Measurements from ENCODE around the gene GRK6. TPM values are rescaled to one million over a fixed set of nuclear protein-coding genes. Genes with fewer than 3 reads are reported as not detected.

The GRK6 gene
- total RNA-seq, 1 experiment from 2014 or later = 26.9 TPM

DNA sequence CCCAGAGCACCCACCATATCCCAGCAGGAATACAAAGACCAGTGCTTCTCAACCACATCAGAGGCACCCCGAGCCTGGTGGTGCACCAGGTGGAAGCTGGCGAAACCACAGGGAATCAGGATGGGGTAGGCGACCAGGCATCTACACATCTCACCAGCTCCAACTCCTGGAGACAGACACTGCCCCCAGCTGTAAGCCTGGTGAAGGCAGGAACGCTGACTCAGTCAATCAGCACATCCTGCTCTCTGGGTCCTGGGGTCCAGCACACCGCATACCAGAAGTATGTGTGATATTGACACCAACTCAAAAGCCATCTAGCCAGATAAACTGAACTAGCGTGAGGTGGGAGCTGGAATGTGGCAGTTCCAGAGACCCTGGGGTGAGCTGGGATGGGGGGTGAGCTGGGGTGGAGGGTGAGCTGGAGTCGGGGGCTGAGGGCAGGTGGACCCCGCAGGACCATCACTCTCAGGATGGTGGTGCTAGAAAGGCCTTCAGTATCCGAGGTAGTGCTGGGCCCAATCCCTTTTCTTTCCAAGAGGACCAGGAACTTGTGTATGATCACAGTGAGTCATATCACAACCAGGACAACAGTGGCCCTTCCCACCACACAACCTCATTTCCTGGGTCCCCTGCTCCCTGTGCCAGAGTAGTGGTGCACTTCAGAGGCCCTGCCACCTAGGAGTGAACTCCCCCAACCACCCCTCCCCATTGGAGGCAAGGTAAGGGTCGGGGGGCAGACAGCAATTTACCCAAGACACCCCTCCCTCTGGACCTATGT lies 44.5 kb downstream of the GRK6 start:
- no peak for DNase-seq (ENCODE audit: low read depth)

DNA sequence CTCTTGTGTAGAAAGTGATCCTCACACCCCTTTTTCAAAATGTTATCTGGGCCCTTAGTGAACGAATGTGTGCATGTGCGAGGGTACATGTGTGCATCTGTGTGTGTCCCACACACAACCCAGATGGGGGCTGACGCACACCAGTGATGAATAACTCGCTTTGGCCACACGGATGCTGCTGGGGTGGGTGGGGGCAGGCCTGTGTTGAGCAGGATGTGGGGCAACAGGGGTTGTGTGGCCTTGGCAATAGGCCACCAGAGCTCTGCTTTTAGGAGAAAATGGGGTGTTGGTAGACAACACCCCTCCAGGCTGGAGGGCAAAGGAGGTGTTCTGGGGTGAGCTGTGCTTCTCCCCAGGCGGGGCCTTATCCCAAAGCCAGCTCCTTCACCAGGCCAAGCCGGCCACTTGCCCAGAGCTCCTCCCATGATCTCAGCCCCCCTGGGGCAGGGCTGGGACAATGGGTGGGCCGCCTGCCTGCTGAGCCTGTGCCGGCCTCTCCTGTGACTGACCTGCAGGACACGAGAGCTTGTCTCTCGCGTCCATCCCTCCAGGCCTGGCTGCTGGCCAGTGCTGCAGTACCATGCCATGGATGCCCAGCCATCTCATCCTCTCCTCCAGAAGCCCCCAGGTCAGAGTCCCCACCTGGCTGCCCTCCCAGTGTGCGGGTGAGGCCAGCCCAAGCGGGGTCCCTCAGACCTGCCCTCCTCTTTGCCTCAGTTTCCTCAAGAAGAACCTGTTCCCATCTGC lies 45.3 kb downstream of the GRK6 start:
- DNase-seq (ENCODE audit: low read depth) = no peak

- no peak for DNase-seq (ENCODE audit: low read depth)
These were observed 46.3 kb downstream of the GRK6 start for GRCh38 chr5:177472460-177473442.

- DNase-seq (ENCODE audit: low read depth) = peak; percentile 51
These were observed 47.0 kb downstream of the GRK6 start, which contains the start of gene DBN1 for GRCh38 chr5:177473443-177474001. TSS of gene DBN1 (minus strand) at chr5:177473634. CDS start at chr5:177473521, 113 bp downstream.

DNA sequence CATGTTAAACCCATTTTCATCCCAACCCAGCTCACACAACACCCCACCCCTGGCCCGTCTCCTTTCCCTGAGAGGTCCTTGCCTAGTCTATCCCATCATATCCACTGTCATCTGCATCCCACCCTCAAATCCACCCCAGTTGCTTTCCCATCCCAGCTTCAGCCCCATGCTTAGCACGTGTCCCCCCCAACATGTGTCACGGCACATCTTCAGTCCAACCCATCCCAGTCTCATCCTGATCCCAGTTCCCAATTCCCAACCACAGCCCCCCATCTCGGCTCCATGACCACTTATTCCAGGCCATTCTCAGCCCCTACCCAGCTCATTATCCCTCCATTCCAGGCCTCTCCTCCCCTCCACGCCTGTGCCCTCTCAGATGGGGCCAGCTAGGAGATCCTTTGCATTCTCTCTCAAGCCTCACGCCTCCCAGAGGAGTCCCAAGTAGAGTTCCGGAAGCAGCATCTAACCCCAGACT lies 47.6 kb downstream of the GRK6 start:
- no peak for DNase-seq (ENCODE audit: low read depth)

DNA sequence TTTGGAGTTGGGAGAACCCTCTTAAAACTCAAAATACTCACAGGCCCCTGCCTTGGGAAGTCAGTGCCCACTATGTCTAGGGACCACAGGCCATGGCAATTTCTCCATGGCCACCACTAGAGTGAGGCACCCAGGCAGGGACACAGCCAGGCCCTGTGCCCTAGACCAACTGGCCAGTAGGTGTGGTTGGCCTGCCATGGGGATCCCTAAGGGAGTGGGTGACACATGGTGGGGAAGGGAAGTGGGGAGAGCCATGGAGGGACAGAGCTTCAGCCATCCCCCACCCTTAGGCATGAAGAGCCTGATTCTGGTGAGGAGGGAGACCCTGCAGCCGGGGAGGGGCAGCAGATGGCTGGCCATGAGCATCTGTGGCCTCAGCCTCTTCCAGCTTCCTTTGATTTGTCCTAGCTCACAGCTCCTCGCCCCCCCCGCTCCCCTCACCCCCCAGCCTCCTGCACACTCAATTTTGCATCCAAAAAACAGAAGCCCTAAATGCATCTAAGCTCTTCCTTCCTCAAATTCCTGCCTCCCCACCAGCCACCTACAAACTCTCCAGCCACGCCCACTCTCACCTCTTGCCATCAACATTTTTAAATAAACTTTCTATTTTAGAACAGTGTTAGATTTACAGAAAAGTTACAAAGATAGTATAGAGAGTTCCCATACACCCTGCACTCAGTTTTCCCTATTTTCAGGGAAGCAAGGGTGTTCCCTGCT lies 48.5 kb downstream of the GRK6 start:
- DNase-seq (ENCODE audit: low read depth) = no peak

DNA sequence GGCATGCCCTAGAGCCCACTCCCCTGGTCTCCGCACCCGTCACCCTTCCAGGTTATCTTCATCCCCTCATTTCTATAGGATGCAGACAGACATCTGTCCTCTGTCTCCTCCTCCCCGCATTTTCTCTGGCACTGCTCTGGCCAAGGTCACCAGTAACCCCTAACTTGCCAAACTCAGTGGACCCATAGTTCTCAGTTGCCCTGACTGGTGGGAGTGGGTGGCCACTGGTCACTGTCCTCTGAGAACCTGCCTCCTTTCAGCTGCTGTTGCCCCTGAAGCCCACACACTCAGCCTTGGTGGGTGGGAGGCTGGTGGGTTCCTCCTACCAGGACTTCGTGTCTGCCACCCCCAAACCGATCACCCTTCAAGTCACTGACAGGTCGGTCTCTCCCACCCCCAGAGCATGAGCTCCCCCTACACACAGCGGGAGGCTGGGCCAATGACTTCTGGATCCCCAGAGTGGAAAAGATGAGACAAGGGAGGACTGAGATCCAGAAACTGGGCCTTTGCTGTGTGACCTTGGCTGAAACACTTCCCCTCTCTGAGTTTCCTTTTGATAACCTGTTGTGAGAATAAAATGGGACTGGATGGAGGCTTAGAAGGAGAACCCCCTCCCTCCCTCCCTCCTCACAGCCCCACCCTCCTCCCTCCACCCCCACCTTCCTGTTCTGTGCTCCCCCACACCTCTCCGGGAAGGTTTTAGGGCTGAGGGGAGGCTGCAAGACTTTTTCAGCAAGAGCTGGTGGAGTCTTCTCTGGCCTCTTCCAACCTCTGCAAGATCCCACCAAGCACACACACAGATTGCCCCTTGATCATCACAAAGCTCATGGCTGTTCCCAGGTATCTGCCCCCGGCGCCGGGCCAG lies 49.3 kb downstream of the GRK6 start:
- no peak for DNase-seq (ENCODE audit: low read depth)

- no peak for DNase-seq (ENCODE audit: low read depth)
These were observed 50.2 kb downstream of the GRK6 start for GRCh38 chr5:177476531-177477233.

DNA sequence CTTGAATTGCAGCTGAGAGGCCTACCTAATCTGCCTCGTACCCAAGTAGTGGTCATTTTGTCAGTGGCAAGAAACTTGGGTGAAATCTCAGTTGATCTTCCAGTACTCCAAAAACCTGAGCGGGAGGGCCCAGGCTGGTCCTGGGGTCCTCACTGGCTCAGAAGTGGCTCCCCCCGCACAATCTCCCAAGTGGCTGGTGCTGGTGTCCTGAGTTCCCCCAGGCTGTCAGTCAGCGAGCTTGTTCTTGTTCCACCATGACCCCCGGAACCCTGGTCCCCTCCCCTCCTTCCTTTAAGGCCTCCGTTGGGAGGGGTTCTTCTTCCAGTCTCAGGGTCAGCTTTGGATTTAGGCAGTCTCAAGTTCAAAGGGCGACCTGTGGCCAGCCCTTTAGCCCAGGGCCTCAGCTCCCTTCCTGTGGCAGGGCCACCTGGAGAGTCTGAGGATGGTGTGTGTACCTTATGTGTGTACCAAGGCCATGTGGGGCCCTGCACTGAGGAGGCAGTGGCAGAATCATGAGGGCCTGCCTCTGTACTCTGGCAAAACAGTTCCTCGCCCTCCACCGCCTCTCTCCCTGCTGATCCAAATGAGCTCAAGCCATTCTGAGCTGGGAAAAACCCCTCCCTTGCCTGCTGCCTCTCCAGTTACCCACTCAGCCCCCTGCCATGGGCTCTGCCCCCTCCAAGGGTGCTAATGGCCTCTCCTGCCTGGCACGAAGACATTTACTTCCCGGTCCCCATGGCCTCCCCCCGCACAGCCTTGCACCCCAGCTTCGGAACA lies 51.4 kb downstream of the GRK6 start:
- no peak for DNase-seq (ENCODE audit: low read depth)

- no peak for DNase-seq (ENCODE audit: low read depth)
These were observed 52.5 kb downstream of the GRK6 start for GRCh38 chr5:177478711-177479646.

DNA sequence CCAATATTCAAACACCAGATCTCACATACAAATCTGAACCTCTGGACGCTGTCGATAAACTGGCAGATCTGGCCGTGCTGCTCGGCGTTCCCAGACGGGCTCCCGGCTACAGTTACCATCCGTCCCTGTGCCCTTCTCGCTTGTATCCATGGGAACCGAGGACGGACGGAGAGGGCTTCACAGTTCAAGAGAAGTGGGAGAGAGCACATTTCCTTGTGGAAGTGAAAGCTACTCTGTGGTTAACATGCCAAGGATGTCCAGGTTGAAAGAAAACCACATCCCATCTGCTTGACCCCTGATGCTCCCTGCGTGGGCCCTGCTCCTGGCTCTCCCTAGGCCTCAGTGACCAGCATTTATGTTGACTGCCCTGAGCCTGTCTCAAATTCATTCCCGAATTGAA lies 53.3 kb downstream of the GRK6 start:
- DNase-seq (ENCODE audit: low read depth) = peak; percentile 70

- no peak for DNase-seq (ENCODE audit: low read depth)
These were observed 55.9 kb downstream of the GRK6 start for GRCh38 chr5:177482359-177482795.

GRCh38 chr5:177483042-177483441 lies 56.6 kb downstream of the GRK6 start:
- no peak for DNase-seq (ENCODE audit: low read depth)

DNA sequence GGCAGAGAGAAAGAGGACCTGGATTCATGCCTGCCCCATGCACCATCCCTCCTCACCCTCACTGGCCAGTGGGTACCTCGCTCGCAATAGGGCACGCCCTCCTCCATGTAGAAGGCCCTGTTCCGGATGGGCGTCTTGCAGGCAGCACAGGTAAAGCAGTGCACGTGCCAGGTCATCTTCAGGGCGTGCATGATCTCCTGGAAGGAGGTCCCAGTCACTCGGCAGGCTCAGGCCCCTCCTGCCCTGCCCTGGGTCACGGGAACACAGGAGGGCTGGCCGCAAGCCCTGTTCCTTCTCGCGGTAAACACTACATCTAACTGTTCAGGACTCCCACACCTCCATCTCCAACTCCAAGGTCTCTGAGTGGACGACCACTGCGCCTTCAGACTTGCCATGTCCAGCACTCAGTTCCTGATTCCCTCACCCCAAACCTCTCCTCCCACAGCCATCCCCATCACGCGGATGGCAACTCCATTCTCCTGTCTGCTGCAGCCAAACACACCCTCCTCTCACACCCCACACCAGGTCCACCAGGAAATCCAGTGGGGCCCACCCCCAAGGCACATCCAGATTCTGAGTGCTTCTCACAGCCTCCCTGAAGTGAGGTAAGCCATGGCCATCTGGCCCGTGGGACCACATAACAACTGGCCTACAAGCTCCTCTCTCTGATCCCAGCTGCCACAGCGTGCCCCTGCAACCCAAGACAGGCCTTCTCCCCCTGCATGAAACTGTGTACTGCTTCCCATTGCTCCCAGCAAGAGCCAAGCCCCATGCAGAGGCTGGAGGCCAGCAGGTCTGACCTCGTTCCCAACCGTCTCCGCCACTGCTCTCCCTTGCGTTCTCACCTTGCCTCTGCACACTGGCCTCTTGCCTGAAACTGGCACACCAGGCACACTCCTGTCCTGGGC lies 57.8 kb downstream of the GRK6 start:
- DNase-seq (ENCODE audit: low read depth) = no peak

- no peak for DNase-seq (ENCODE audit: low read depth)
These were observed 58.5 kb downstream of the GRK6 start for GRCh38 chr5:177484902-177485549.
